ENCODE results near the gene MAS1.

MAS1 gene

DNA sequence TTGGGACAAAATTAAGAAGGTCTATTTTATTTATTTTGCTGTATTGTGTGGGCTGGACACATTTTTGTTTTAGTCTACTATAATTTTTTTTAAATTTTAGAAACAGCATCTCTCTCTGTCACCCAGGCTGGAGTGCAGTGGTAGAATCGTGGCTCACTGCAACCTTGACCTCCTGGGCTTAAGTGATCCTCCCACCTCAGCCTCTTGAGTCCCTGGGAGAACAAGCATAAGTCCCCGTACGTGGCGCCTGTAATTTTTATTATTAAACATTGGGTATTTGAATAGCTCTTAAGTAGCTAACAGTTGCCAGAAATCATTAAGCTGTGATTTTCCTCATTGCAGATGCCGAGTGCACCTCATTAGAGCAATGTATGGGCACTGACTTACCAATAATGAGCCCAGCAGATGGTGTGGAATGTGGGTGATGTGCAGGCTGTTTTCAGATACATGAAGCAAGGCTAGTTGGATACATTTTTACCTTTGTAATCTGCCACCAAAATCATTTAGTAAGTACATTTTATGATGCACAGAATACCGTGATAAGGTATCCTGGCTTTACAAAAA lies 10.3 kb upstream of the MAS1 start:
- DNase-seq, result peak; percentile 73

DNA sequence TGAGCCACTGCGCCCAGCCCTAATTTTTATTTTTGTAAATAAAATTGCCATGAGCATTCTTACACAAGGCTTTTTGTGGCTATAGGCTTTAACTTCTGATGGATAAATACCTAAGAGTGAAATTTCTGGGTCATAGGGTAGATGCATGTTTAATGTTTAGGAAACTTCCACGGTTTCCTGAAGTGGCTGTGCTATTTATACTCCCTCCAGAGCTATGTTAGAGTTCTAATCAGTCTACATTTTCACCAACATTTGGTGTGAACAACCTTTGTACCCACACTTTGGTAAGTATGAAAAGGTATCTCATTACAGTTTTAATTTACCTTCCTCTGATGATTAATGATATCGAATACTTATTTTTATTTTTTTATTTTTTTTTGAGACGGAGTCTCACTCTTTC lies 6.1 kb upstream of the MAS1 start:
- no peak for DNase-seq

DNA sequence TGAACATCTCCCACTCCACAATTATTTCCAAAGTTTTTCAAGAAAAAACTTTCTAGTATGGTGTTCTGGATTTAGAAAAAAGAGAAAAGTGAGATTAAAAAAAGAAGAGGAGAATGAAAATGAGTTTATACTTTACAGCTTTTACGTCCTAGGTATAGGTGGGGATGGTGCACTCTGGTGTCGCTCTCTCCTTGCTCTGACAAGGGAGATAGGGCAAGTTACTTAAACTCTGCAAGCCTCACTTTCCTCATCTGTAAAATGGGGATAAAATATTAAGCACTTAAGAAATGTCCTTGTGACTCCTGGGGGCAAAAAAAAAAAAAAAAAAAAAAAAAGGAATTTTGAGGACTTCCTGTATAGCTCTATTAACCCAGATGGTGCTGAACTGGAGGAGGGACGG lies 4.5 kb upstream of the MAS1 start:
- DNase-seq, result no peak

- DNase-seq, result no peak
These were observed 3.6 kb upstream of the MAS1 start for GRCh38 chr6:159887146-159887545.

DNA sequence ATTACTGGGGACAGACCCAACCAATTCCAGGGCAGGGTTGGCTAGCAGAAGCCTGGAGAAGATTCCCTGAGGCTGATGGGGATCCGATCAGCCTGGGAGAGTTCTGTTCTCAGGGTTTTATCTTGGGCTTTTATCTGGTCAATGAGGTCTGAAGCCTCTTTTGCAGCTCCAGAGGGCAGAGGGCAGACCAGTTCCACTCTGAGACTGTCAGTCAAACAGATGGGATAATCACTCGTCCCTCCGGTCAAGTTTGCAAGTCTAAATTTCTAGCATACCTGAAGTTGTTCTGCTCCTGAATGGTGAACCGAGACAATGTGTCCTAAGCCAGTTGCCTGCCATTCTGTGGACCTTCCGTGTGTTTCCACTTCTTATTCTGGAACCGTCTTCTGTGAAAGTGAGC lies 3.0 kb upstream of the MAS1 start:
- DNase-seq, result no peak

GRCh38 chr6:159890201-159890600 lies 587 bp upstream of the MAS1 start:
- no peak for DNase-seq

- no peak for DNase-seq
These were observed 1.3 kb downstream of the MAS1 start for GRCh38 chr6:159892053-159892452.

DNA sequence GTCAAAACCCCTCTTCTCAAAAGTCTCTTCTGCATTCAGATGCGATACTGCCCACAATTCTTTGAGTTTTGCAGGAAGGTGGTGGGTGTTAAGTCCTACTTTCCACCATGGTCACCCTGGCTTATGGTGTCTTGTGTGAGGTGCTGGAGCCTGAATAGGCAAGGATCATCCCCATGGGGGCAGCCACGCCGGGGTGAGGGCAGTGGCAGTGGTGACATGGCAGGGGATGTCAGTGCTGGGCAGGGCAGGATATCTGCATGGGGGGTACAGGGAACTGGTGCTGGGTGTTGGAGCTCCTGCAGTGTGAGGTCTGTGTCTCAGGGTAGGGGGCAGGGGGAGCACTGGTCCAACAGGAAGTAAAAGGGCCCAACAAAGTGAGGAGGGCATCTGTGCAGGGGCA lies 2.3 kb downstream of the MAS1 start:
- no peak for DNase-seq

DNA sequence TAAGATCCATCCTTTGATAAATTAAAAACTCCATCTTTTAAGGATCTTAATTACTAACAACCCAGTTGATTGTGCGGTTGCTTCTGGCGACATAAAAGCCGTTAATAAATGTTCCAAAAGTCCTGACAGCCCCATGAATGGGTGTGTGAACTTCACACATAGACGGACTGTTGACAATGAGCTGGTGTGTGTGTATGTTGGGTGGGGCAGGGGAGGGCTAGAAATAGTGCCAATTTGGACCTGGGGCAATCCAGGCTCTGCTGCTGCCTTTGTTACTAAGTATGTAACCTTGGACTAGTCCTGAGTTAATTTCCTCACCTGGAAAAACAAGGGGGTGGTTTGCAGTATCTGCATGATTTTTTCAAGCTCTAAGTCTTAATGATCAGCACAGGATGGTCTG lies 4.2 kb downstream of the MAS1 start:
- no peak for DNase-seq

- no peak for DNase-seq
These were observed 6.8 kb downstream of the MAS1 start for GRCh38 chr6:159897603-159898002.

GRCh38 chr6:159898519-159898918 lies 7.7 kb downstream of the MAS1 start:
- no peak for DNase-seq

GRCh38 chr6:159899994-159900745 lies 9.4 kb downstream of the MAS1 start:
- DNase-seq, result no peak

DNA sequence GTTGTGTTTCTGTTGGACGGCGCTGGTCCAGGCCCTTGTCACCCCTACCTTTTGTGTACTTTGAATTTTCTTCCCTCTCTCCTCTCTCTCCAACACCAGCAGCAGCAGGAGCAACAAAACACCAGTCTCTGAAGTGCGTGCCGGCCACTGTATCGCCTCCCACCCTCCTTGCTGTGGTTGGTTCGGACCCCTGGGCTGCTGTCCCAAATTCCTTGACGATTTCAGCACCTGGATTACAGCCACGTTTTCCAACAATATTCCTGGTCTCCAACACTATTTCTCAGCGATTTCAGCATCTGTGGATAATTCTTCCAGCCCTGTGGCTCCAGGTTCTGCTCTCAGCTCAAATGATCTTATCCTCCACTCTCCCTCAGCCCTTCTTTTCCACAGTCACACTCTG lies 11.8 kb downstream of the MAS1 start:
- DNase-seq, result no peak

DNA sequence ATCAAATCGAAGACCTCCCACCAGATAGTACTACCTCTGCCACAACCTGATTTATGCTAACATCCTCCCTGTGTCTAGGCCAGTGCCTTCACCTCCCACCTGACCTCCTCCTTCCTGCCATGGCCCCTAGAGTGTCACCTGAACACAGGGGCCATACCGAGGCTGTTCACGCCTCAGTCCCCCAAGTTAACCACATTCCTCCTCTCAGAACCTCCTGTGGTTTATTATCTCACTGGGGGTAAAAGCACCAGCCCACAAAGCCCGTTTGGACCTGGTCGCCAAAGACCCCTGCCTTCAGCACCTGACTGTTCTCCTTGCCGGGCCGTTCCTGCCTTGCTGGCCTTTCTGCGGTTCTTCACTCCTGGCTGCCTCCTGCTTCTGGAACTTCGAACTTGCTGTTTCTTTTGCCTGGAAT lies 13.7 kb downstream of the MAS1 start:
- DNase-seq, result no peak

- no peak for DNase-seq
These were observed 15.6 kb downstream of the MAS1 start for GRCh38 chr6:159906400-159906799.

DNA sequence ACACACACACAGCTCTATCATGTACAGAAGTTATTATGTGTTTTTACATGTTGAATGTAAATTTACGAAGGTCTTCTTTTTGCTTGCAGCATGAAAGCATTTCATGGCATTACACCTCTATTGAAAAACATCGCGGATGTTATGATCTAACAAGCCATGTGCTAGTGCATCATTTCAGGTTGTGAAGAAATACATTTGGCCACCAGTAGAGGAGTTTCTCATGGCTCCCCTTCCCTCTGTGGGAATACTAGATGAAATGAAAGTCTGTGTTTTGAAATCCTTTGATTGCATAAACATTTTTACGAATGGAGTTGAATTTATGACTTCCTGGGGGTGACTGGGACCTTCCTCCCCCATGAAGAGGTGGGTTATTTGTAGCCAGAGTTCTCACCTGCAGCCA lies 17.7 kb downstream of the MAS1 start:
- no peak for DNase-seq

GRCh38 chr6:159908979-159909378 lies 18.2 kb downstream of the MAS1 start:
- no peak for DNase-seq

DNA sequence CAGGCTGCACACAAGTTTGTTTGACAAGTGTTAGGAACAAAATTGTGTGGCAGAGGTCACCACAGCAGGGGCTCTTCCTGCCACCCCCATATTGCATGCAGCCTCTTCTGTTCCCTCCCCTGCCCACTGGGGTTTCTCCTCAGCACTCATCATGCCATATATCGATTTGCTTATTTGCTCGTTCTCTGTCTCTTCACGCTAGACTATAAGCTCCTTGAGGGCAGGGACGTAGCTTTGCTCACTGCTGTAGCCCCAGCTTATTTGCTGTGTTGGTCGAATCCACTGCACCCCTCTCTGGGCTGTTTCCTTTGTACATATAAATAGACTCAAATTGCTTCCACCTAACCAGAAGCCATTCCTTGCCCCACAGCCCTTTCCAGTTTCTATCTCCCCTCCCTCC lies 19.6 kb downstream of the MAS1 start:
- DNase-seq, result no peak

- DNase-seq, result no peak
These were observed 22.6 kb downstream of the MAS1 start for GRCh38 chr6:159913375-159913774.

DNA sequence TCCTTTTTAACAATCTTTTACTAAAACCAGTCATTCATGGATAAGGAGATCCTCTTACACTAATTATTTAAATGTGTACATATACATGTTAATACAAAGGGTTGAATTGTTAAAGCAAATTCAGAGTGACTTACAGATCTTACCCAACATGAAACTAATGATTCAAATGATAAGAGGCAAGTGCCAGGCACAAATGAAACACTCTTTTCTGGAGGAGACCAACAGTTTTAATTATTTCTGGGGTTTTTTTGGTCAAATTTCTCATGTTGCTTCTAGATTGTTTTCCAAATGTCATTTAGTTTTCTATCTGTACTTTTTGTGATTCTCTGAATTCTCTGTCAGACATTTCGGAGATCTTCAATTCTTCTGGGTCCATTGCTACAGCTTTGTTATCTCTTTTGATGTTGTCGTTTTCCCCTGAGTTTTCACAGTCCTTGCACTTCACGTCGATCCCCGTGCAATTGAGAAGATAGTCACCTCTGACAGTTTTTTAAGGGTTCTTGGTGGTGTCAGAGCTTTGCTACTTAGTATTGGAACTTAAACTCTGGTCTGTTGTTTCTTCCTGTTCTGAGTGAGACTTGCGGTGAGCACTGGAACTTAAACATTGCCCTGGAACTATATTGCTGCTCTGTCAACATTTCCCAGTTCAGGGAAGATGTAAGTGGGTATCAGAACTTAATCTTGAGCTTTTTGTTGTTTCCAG lies 23.2 kb downstream of the MAS1 start:
- no peak for DNase-seq

DNA sequence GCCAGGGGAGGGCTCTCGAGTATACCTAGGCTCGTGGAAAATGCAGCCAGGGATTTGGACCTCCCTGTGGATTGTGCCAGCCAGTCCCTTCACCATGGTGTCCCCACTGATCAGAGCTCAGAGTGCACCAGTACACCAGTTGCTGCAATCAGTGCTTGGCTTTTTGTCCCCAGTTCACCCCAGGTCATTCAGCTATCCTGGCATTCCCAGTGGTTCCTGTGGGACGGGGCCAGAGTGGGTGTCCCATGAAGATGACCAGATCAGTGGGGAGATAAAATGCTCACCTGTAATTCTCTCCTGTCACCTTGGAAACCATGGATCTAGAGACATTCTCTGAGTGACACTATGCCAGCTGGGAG lies 23.8 kb downstream of the MAS1 start:
- no peak for DNase-seq

- DNase-seq, result no peak
These were observed 24.6 kb downstream of the MAS1 start for GRCh38 chr6:159915397-159915796.

DNA sequence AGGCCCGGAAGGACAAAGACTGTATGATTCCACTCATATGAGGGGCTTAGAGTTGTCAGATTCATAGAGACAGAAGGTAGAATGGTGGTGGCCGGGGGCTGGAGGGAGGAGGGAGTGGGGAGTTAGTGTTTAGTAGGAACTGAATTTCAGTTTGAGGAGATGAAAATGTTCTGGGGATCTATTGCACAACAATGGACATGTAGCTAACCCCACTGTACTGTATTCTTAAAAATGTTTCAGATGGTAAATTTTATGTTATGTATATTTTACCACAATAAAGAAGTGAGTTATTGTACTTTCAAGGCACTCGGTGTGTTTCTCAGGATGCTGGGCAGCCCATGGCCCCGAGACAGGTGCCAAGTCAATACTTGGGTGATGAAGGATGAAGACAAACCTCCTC lies 25.4 kb downstream of the MAS1 start:
- DNase-seq, result no peak

DNA sequence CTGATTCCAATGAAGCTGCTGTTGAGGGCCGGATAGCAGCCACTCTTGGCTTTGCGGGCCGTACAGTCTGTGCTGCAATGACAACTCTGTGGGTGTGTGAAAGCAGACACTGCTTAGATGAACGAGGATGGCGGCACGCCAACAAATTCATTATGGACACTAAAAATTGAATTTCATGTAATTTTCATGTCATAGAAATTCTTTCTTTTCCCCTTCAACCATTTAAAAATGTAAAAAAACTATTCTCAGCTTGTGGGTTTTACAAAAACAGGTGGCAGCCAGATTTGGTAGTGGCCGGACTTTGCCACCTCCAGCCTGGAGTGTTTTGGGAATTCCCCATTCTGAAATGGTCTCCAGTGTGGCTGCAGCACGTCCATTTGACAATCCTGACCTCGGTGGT lies 26.0 kb downstream of the MAS1 start:
- DNase-seq, result no peak

Measured in NCI-H1092 treated with DMSO at 0.1 percent for 48 hours (cell line).